ENCODE measurements around the gene DSCAML1. TPM values are rescaled to one million over a fixed set of nuclear protein-coding genes. Genes with fewer than 3 reads are reported as not detected.

DSCAML1 gene
- total RNA-seq, 1 experiment from 2014 or later, result not detected

- no peaks in the 10 kb centered on the region for H3K36me3 ChIP-seq
- no peak for DNase-seq
- no peak overlapping the region for H3K4me3 ChIP-seq
- no peaks in the 10 kb centered on the region for H3K9me3 ChIP-seq
- no peaks in the 10 kb centered on the region for H3K27me3 ChIP-seq
These were observed 27.0 kb upstream of the DSCAML1 start for GRCh38 chr11:117823946-117824420.

DNA sequence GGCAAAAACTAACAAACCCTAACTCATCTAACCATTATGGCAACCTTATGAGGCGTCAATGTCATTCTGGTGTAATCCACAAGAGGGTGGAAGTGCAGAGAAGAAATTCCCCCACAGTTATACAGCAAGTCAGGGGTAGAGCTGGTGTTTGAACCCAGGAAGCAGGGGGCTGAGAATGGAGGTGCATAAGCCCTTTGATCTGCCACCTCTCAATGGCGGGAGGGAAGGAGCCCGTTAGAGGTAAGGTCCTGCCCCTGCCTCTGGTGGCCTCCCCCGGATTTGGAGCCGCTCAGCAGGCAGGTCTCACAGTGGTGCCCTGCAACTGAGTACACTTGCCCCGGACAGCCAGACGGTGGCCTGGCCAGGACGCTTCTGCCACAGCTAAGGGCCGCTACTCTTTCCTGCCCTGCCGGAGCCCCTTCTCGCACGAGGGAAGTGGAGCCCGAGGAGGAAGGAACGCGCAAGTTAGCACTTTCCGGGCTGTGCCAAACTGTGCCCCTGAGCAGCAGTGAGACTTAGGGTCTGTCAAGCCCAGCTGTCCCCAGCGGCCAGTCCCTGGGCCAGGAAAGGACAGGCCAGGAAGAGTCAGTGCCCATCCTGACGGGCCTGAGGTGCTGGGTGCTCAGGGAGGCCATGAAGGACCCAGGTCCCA, 26.4 kb upstream of the DSCAML1 start:
- no peak for DNase-seq
- Histone ChIP-seq H3K9me3 (no peaks in the 10 kb centered on the region), H3K4me3 (no peak overlapping the region), H3K36me3 (no peaks in the 10 kb centered on the region), H3K27me3 (no peaks in the 10 kb centered on the region)

DNA sequence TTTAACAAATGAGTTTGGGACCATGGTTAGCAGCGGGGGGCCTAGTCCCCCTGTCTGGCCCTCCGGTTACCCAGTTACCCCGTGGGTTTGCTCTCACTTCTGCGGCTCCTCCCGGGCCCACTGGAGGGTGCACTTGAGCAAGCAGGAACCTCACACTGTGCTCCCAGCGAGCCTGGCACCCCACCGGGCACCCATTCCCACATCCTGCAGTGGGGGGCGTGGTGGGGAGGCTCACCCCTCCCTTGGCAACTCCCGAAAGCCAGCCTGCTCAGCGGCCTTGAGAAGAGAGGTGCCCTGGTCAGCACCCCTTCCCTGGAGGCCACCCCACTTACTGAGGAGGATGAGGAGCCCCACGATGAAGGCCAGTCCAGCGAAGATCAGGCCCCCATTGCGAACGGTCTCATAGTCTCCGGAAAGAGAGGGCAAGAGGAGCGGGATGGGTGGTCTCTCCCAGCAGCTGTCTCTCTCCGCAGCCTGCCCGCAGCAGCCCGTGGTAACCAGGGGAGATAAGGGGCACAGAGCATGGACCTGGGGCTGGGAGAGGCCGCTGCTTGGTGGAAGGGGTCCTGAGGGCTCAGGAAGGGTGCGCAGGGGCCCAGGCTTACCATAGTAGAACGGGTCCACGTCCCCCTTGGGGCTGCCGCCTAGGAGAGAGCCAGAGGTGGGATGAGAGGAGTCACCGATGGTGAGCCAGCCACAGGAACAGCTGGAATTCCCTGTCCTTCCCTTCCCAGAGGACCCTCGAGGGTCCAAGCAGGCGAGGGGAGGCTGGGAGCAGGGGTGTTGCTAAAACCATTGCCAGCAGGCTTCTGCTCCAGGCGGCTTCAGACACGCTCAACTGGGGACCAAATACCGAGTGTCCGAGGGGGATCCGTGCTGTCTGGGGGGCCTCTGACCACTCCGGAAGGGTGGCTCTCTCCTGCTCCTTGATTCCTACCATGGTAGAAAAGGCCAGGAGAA, 25.3 kb upstream of the DSCAML1 start:
- Histone ChIP-seq H3K4me3 (no peak overlapping the region), H3K9me3 (no peaks in the 10 kb centered on the region), H3K27me3 (no peaks in the 10 kb centered on the region), H3K36me3 (no peaks in the 10 kb centered on the region)
- DNase-seq, result peak; percentile 35

GRCh38 chr11:117821431-117821830, 24.4 kb upstream of the DSCAML1 start:
- no peak overlapping the region for H3K4me3 ChIP-seq
- no peaks in the 10 kb centered on the region for H3K9me3 ChIP-seq
- DNase-seq, result no peak
- H3K36me3 ChIP-seq, result no peaks in the 10 kb centered on the region
- no peaks in the 10 kb centered on the region for H3K27me3 ChIP-seq

GRCh38 chr11:117820516-117820915, 23.5 kb upstream of the DSCAML1 start:
- Histone ChIP-seq H3K9me3 (no peaks in the 10 kb centered on the region), H3K36me3 (no peaks in the 10 kb centered on the region), H3K4me3 (no peak overlapping the region), H3K27me3 (no peaks in the 10 kb centered on the region)
- DNase-seq, result no peak

GRCh38 chr11:117820071-117820470, 23.1 kb upstream of the DSCAML1 start:
- H3K9me3 ChIP-seq, result no peaks in the 10 kb centered on the region
- H3K27me3 ChIP-seq, result no peaks in the 10 kb centered on the region
- H3K4me3 ChIP-seq, result no peak overlapping the region
- no peaks in the 10 kb centered on the region for H3K36me3 ChIP-seq
- DNase-seq, result no peak

- Histone ChIP-seq H3K36me3 (no peaks in the 10 kb centered on the region), H3K4me3 (no peak overlapping the region), H3K9me3 (no peaks in the 10 kb centered on the region), H3K27me3 (no peaks in the 10 kb centered on the region)
- peak; percentile 23 for DNase-seq
These were observed 22.4 kb upstream of the DSCAML1 start for GRCh38 chr11:117819096-117820040.

GRCh38 chr11:117818041-117818873, 21.2 kb upstream of the DSCAML1 start:
- Histone ChIP-seq H3K36me3 (no peaks in the 10 kb centered on the region), H3K9me3 (no peaks in the 10 kb centered on the region), H3K4me3 (no peak overlapping the region), H3K27me3 (no peaks in the 10 kb centered on the region)
- no peak for DNase-seq

- Histone ChIP-seq H3K27me3 (no peaks in the 10 kb centered on the region), H3K36me3 (no peaks in the 10 kb centered on the region), H3K9me3 (no peaks in the 10 kb centered on the region), H3K4me3 (no peak overlapping the region)
- DNase-seq, result peak; percentile 68
These were observed 20.5 kb upstream of the DSCAML1 start for GRCh38 chr11:117817368-117818040.

DNA sequence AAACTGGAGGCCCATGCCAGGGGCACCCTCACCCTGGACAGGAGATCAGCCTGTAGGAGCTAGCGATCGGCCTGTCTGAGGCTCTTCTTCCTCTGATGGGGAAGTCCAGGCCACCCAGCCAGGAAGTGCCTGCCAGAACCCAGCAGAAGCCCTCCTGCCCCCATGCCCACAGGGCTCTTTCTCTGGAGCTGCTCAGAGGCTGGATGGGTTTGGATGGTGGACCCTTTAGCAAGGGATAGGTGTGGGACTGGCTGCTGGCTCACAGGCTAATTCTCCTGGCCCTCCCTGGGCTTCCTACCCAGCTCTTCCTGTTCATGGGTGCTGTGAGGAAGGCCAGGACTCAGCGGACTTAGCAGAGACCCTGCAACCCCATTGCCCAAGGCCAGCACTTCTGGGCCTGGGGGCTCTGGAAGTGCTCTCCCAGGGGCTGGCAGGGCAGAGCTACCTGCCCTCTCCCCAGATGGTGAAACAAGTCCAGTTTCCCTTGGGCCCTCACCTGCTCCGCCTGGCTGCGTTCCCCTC, 19.9 kb upstream of the DSCAML1 start:
- H3K9me3 ChIP-seq, result no peaks in the 10 kb centered on the region
- H3K27me3 ChIP-seq, result no peaks in the 10 kb centered on the region
- no peak for DNase-seq
- H3K4me3 ChIP-seq, result no peak overlapping the region
- H3K36me3 ChIP-seq, result no peaks in the 10 kb centered on the region

GRCh38 chr11:117816151-117816741, 19.2 kb upstream of the DSCAML1 start:
- Histone ChIP-seq H3K36me3 (no peaks in the 10 kb centered on the region), H3K9me3 (no peaks in the 10 kb centered on the region), H3K4me3 (no peak overlapping the region), H3K27me3 (no peaks in the 10 kb centered on the region)
- peak; percentile 68 for DNase-seq

- Histone ChIP-seq H3K4me3 (no peak overlapping the region), H3K9me3 (no peaks in the 10 kb centered on the region), H3K27me3 (0 out of 2 replicates have a peak, but pooled peaks cover under 1% of the 10 kb centered on the region), H3K36me3 (no peaks in the 10 kb centered on the region)
- no peak for DNase-seq
These were observed 18.3 kb upstream of the DSCAML1 start for GRCh38 chr11:117815262-117815803.

DNA sequence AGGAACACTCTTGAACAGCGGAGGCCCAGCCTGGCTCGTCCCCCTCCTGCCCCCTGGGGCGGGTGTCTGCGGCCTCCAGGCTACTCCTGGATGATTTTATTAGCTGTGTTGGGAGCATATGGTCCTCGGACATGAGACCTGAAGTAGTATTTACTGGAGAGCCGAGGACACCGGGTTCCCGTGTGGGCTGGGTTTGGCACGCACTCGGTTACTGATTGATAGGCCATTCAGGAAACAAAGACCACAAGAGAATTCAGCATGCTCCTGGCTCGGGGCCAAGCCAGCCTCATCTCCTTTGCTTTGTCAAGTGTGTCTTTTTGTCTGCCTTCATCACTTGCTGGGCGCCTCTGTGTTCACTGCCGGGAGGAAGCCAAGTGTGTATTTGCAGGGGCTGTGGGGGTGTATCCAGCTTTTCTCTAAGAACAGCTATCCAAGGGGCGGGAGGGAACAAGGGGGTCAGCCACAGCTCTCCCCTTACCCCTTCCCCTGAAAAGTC, 17.8 kb upstream of the DSCAML1 start:
- Histone ChIP-seq H3K27me3 (0 out of 2 replicates have a peak, but pooled peaks cover 4% of the 10 kb centered on the region), H3K9me3 (no peaks in the 10 kb centered on the region), H3K36me3 (no peaks in the 10 kb centered on the region), H3K4me3 (no peak overlapping the region)
- no peak for DNase-seq

- Histone ChIP-seq H3K9me3 (no peaks in the 10 kb centered on the region), H3K36me3 (no peaks in the 10 kb centered on the region), H3K27me3 (0 out of 2 replicates have a peak, but pooled peaks cover 6% of the 10 kb centered on the region), H3K4me3 (no peak overlapping the region)
- no peak for DNase-seq
These were observed 17.3 kb upstream of the DSCAML1 start for GRCh38 chr11:117814204-117814765.
